Esophagus squamous epithelium (tissue), 5 donors: Measurements from ENCODE around the gene PLOD3. TPM values are rescaled to one million over a fixed set of nuclear protein-coding genes. Genes with fewer than 3 reads are reported as not detected.
A peak's percentile ranks its signal among the peaks of the same experiment; 100 is the strongest.
"Not testable (repeated sequence)": the region's sequence is repeated elsewhere in the genome, so short reads cannot be mapped to it uniquely, and the experiment has no call there.

ENCODE experiments used
- DNase-seq: peaks from one replicate; lab custom pipeline; 2025; lab: John Stamatoyannopoulos, UW
- H3K27ac ChIP-seq, 4 donors: fragments of 200-600 bp; sonication (generic); one replicate each; pipeline ENCODE4 v1.5.1; 2016 to 2019; ENCODE audit warnings: mild to moderate bottlenecking in 1 of 4
- H3K27me3 ChIP-seq, 4 donors: fragments of 200-600 bp; sonication (generic); 1 replicate in 3 of 4; 2 replicates in 1 of 4; pipeline versions ENCODE4 v1.5.1 to v1.6.0; 2017 to 2021; ENCODE audit warnings: antibody characterized with exemption in 1 of 4
- H3K36me3 ChIP-seq, 3 donors: fragments of 200-600 bp; sonication (generic); one replicate each; pipeline ENCODE4 v1.5.1; 2016 to 2019
- H3K4me1 ChIP-seq, 3 donors: fragments of 200-600 bp; sonication (generic); one replicate each; pipeline ENCODE4 v1.5.1; 2017 to 2019
- H3K4me3 ChIP-seq, 4 donors: fragments of 200-600 bp; sonication (generic); 1 replicate in 3 of 4; 2 replicates in 1 of 4; pipeline ENCODE4 v1.5.1; 2016 to 2019; ENCODE audit warnings: mild to moderate bottlenecking in 2 of 4, moderate library complexity in 1 of 4
- H3K9me3 ChIP-seq, 3 donors: fragments of 200-600 bp; sonication (generic); one replicate each; pipeline ENCODE4 v1.5.1; 2016 to 2019
- CTCF ChIP-seq, 6 experiments: fragments of 450-650 bp in 4 of 6; fragments of 200-600 bp in 2 of 6; sonication (generic) in 2 of 6; IDR thresholded peaks; one replicate each; pipeline ENCODE4 v1.5.1; 2016 to 2019; ENCODE audit warnings: antibody characterized with exemption in 6 of 6, mild to moderate bottlenecking in 4 of 6, moderate library complexity in 4 of 6
- POLR2A ChIP-seq, 4 donors: fragments of 450-650 bp; IDR thresholded peaks; one replicate each; pipeline ENCODE4 v1.6.1; 2017; ENCODE audit warnings: antibody characterized with exemption in 4 of 4, mild to moderate bottlenecking in 4 of 4, moderate library complexity in 3 of 4
- WGBS, 2 donors: methylation state at CpG; one replicate each; pipeline ENCODE4 v1.1.5; 2018; 5-methylcytosine and 5-hydroxymethylcytosine counted together
- intact Hi-C: fragments of 100-400 bp; cut with DNase I; formaldehyde crosslinking; loops from one replicate; pipeline ENCODE4 v1.15.0; 2022
- total RNA-seq, 4 donors: library from RNA; depleted of rRNA; stranded (reverse); fragments of >200 nt; gene quantifications; one replicate each; pipeline ENCODE4 v1.1.0, GENCODE V29; 2016
- donor health status: DM: yes; HTN: yes; CAD: no.

PLOD3 gene
- 10 to 100 TPM in 2 of 4 donors, 1 to 10 TPM in 2; 2.5 to 14.5 (median 9.7) TPM for total RNA-seq

GRCh38 chr7:101217388-101218235, at the start of gene PLOD3, which contains the start of gene ZNHIT1:
Gene PLOD3, minus strand, starts transcription at chr7:101217581. Its CDS starts 307 bp downstream, at chr7:101217274.
Gene ZNHIT1, plus strand, starts transcription at chr7:101218165. Its CDS starts 31 bp downstream, at chr7:101218196.
- peak within 1 kb of the TSS; percentile 57 to 90 (median 78) for H3K4me3 ChIP-seq
- peak within 1 kb of the TSS; percentile 77 to 95 (median 90) for H3K27ac ChIP-seq
- H3K9me3 ChIP-seq, result no peaks in the 10 kb centered on the region
- no peaks in the 10 kb centered on the region for H3K27me3 ChIP-seq
- DNase-seq, result peak; percentile 88
- H3K4me1 ChIP-seq, result peaks cover 21 to 58% (median 22%) of the 10 kb centered on the region in 3 donors
- peaks cover 0 to 51% (median under 1%) of the 10 kb centered on the region in 3 donors for H3K36me3 ChIP-seq
- TF ChIP-seq CTCF (IDR thresholded peaks at IDR 0.05) (peak in 1 of 6 experiments; percentile 36), POLR2A (IDR thresholded peaks at IDR 0.05) (peak in 3 of 4 donors; percentile 12 to 26 (median 18))
- 1% methylated on average over 18 to 30 of the region's 57 CpGs for WGBS, 2 donors
- intact Hi-C loops, result no loop called here

GRCh38 chr7:101265622-101266516, 48.5 kb upstream of the PLOD3 start:
- TF ChIP-seq CTCF (IDR thresholded peaks at IDR 0.05) (no peak), POLR2A (IDR thresholded peaks at IDR 0.05) (no peak)
- no peaks in the 10 kb centered on the region for H3K4me1 ChIP-seq
- intact Hi-C loops, result no loop called here
- H3K9me3 ChIP-seq, result no peaks in the 10 kb centered on the region
- H3K27ac ChIP-seq, result no peak overlapping the region
- no peak for DNase-seq
- 73 to 75% methylated on average over 15 to 17 of the region's 17 CpGs for WGBS, 2 donors
- H3K4me3 ChIP-seq, result no peak overlapping the region
- H3K27me3 ChIP-seq, result peaks cover 0 to 24% (median 0%) of the 10 kb centered on the region in 4 donors
- H3K36me3 ChIP-seq, result no peaks in the 10 kb centered on the region

GRCh38 chr7:101264102-101264706, 46.8 kb upstream of the PLOD3 start:
- H3K27me3 ChIP-seq, result peaks cover 0 to 15% (median 0%) of the 10 kb centered on the region in 4 donors
- H3K27ac ChIP-seq, DNase-seq, H3K4me1 ChIP-seq, H3K36me3 ChIP-seq, H3K9me3 ChIP-seq, H3K4me3 ChIP-seq, intact Hi-C loops: not testable (repeated sequence)
- 34 to 42% methylated on average over 5 to 6 of the region's 6 CpGs for WGBS, 2 donors

GRCh38 chr7:101258243-101258731, 40.9 kb upstream of the PLOD3 start:
- H3K4me1 ChIP-seq, result no peaks in the 10 kb centered on the region
- no peak overlapping the region for H3K4me3 ChIP-seq
- 65 to 71% methylated on average over 7 of the region's 7 CpGs for WGBS, 2 donors
- no peak for DNase-seq
- TF ChIP-seq POLR2A (IDR thresholded peaks at IDR 0.05), result no peak
- TF ChIP-seq CTCF (IDR thresholded peaks at IDR 0.05), result no peak
- H3K27me3 ChIP-seq, result peaks cover 0 to 15% (median 0%) of the 10 kb centered on the region in 4 donors
- no peak overlapping the region for H3K27ac ChIP-seq
- intact Hi-C loops, result no loop called here
- H3K9me3 ChIP-seq, result no peaks in the 10 kb centered on the region
- H3K36me3 ChIP-seq, result no peaks in the 10 kb centered on the region

GRCh38 chr7:101255796-101256195, 38.4 kb upstream of the PLOD3 start:
- H3K27me3 ChIP-seq, result peaks cover 0 to 4% (median 0%) of the 10 kb centered on the region in 4 donors
- DNase-seq, result no peak
- TF ChIP-seq POLR2A (IDR thresholded peaks at IDR 0.05), result no peak
- TF ChIP-seq CTCF (IDR thresholded peaks at IDR 0.05), result no peak
- peaks cover 6 to 15% (median 13%) of the 10 kb centered on the region in 3 donors for H3K4me1 ChIP-seq
- no peak overlapping the region for H3K4me3 ChIP-seq
- intact Hi-C loops, result no loop called here
- 37 to 56% methylated on average over 4 of the region's 4 CpGs for WGBS, 2 donors
- H3K36me3 ChIP-seq, result no peaks in the 10 kb centered on the region
- no peaks in the 10 kb centered on the region for H3K9me3 ChIP-seq
- H3K27ac ChIP-seq, result no peak overlapping the region

- H3K4me3 ChIP-seq, H3K9me3 ChIP-seq, H3K27me3 ChIP-seq, H3K27ac ChIP-seq, intact Hi-C loops, DNase-seq: not testable (repeated sequence)
- 79 to 87% methylated on average over 5 of the region's 5 CpGs for WGBS, 2 donors
- Histone ChIP-seq H3K4me1 (peaks cover 6 to 31% (median 16%) of the 10 kb centered on the region in 3 donors), H3K36me3 (peaks cover 0 to 19% (median 0%) of the 10 kb centered on the region in 3 donors)
Observed at GRCh38 chr7:101253199-101253598, 35.8 kb upstream of the PLOD3 start.
